HG02943 (cell line): ENCODE results near the gene PLAAT5.
"Not testable (repeated sequence)": the region's sequence is repeated elsewhere in the genome, so short reads cannot be mapped to it uniquely, and the experiment has no call there.

Source experiments
- ATAC-seq: cut with Tn5 transposase; IDR thresholded peaks from one replicate; pipeline ENCODE4 v1.9.1; 2021; ENCODE audit warnings: mild to moderate bottlenecking, low read depth, moderate library complexity; ENCODE audit not compliant: unreplicated experiment

PLAAT5 gene

DNA sequence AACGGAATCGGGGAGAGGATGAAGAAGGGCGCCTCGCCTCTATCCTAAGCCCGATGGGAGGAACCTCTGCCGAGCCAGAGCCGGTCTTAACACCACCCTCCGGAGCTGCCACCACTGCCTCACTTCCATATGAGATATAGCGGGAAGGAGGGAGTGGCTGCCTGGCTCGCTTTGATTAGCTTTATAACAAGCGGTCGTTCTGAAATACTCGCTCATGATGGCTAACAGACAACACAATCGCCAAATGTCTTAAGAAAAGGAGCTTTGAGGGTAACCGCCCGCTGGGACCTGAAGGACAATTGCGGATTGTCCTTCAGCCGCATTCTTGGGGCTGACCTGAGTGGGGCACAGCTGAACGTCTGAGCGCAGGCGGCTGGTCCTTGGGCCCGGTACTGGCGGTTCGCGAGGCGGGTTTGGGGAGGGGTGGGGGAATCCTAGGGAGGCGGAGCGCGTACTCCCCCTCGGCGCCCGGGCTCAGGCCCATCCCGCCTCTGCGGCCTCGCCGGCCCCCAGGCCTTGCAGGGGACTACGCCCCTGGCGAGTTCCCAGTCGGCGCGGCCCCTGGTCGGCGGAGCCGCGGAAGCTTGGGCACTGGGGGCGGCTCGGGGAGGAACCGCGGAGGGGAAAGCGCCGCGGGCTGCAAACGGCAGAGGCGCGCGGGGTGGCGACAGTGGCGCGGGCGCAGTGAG lies at the start of gene PLAAT5:
Gene PLAAT5 (minus strand): TSS at position 617 of the 689 bp plus-strand sequence. CDS start 133 bp downstream, at position 484.
- no peak for ATAC-seq

GRCh38 chr11:63537293-63538101 lies 46.5 kb upstream of the PLAAT5 start:
- no peak for ATAC-seq

DNA sequence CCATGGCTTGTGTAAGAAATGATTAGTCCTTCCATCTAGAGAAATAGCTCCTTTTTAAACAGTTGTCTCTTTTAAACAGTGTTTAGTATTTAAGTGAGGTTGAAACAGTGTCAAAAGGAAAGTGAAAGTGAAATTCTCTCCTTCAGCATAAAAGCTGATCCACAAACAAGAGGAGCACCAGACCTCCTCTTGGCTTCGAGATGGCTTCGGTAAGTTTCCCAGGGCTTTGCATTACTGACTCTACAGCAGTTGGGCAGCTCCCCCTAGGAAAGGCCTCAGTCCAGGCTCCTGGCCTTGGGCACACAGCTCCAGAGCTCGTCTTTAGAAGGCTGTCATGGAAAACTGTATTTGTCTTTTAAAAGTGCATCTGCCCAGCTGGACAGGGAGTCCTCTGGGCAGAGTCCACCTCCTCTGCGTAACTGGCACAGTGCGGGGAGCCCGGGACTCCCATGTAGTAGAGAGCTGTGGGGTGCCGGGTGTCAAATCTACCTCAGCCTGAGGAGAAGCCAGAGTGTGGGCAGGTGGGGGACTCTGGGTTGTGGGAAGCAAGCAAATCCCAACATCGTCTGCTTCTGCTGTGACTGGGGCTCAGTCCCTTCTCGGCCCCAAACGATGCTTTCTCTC lies 45.8 kb upstream of the PLAAT5 start, which contains the start of gene PLAAT4:
Gene PLAAT4 (plus strand): TSS at position 140 of the 624 bp plus-strand sequence. CDS start 61 bp downstream, at position 201.
- no peak for ATAC-seq

DNA sequence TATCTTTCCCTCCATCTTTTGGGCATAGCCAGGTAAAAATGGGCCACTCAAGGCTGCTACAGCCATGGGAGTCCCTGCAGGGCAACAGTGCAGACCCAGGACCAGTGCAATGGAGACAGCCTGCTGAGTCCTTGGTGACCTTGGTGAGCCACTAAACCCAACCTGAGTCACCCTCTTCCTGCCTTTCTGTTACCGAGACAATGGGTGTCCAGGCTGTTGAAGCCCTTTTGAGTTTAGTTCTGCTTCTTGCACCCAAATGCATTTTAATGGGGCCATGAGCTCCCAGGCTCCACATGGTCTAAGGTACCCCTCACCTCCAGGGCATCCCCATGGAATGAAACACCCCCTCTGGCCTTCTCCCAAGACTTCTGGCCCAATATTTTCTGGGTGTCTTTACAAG lies 44.8 kb upstream of the PLAAT5 start:
- ATAC-seq, result no peak

DNA sequence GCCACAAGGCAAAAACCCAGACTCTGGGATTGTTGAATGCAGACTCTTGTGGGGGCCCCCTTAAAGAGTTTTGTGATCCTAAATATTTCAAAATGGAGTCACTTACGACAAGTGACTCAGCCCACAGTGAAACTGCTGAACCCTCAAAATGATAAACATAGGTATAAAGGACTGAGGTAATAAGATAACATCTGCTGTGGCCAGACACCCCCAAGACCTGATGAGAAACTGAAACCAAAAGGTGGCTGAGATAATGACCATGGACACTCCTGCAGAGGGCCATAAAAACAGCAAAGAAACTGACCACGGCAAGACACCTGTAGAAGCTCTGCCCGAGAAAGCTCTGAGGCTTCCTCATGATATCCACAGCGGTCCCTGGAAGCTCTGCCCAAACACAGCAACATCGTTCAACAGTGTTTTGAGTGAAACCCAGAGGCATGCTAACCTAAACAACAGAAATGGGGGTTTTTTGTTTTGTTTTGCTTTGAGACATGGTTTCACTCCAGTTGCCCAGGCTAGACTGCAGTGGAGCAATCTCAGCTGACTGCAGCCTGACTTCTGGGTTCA lies 44.0 kb upstream of the PLAAT5 start:
- no peak for ATAC-seq

DNA sequence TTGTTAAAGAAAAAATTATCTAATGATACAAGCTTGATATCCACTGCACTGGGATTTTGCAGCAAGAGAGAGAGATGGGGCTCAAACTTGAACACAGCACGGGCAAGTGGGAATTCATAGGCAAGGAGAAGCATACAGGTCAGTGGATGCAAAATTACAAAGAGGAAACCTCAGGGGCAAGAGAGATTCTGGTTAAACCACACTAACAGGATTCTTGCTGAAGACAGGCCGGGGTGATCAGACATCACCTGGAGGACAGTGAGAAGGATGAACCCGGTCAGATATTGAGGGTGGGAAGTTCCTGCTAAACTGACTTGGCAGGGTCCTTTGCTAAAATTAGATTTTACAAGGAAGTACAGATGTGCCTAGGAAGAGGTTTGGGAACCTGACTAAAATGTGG lies 43.1 kb upstream of the PLAAT5 start:
- ATAC-seq, result no peak

DNA sequence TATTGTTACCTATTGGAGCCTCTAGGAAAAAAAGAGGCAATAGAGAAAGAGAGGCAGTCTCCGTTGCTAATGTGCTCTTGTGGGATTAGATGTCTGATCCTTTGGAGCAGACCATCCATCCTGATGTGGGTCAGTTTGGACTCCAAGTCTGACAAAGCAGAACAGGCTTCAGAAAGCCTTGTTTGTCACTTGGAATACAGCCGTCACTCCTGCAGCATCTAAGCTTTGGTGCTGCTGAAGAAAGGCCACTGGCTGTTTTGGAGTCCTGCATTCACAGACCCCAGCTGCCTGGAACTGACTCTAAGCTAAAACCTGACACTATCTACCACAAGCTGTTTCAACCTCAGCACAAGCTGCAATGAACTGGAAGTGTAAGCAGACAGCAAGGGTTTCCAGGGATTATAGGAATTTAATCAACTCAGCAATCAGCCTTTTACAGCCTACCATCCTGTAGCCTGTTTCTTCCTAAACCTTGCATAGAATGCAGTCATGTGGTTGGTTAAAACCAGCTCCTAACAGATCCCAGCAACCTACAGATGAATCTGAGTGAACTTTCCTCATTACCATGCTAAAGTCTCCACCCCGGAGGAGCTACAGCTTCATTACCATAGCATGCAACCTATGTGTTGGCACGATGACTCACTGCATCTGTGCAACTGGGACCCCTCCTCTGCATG lies 42.0 kb upstream of the PLAAT5 start:
- ATAC-seq, result no peak

DNA sequence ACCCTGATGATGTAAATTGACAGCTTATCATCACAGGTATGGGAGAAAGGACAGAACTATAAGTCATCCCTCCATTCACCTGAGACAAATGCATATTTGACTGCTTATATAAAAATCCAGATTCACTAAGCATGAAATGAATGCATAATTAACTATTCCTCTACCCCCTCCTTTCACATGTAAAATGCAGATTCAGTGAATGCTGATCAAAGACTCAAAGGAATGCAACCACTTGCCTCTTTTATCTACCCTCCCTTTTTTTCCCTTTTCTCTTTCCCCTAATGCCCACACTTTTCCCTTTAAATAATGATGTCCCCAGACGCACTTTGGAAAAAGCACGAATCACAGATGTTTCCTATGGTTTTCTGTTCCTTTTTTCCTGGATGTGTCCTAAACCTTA lies 41.1 kb upstream of the PLAAT5 start:
- no peak for ATAC-seq

GRCh38 chr11:63531074-63531792 lies 40.3 kb upstream of the PLAAT5 start:
- peak; percentile 73 for ATAC-seq

DNA sequence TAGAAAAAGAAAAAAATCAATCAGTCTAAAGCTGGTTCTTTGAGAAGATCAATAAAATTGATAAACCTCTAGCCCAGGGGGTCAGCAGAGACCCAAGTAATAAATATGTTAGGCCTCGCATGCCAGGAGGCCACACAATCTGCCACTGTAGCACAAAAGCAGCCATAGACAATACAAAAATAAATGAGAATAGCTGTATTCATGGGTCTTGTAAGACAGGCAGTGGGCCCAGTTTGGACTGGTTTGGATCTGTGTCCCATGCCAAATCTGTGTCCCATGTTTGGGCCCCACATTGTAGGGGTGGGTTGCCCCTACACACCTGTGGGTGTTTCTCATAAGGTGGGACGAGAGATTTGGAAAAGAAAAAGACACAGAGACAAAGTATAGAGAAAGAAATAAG lies 39.1 kb upstream of the PLAAT5 start:
- no peak for ATAC-seq

DNA sequence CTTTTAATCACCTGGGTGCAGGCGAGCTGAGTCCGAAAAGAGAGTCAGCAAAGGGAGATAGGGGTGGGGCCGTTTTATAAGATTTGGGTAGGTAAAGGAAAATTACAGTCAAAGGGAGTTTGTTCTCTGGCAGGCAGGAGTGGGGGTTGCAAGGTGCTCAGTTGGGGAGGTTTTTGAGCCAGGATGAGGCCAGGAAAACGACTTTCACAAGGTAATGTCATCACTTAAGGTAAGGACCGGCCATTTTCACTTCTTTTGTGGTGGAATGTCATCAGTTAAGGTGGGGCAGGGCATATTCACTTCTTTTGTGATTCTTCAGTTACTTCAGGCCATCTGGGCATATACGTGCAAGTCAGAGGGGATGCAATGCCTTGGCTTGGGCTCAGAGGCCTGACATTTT lies 38.4 kb upstream of the PLAAT5 start:
- ATAC-seq, result not testable (repeated sequence)

DNA sequence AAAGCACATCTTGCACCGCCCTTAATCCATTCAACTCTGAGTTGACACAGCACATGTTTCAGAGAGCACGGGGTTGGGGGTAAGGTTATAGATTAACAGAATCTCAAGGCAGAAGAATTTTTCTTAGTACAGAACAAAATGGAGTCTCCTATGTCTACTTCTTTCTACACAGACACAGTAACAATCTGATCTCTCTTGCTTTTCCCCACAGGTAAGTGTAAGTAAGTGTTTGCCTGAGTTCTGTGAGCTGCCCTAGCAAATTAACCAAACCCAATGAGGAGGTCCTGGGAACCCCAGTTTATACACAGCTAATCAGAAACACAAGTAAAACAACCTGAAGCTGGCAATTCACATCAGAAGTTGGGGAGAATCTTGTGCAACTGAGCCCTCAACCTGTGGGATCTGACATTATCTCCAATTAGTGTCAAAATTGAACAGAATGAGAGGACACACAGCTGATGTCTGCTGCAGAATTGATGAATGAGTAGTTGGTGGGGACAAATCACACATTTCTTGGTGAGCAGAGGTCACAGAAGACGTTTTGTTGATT lies 37.8 kb upstream of the PLAAT5 start:
- ATAC-seq, result not testable (repeated sequence)

DNA sequence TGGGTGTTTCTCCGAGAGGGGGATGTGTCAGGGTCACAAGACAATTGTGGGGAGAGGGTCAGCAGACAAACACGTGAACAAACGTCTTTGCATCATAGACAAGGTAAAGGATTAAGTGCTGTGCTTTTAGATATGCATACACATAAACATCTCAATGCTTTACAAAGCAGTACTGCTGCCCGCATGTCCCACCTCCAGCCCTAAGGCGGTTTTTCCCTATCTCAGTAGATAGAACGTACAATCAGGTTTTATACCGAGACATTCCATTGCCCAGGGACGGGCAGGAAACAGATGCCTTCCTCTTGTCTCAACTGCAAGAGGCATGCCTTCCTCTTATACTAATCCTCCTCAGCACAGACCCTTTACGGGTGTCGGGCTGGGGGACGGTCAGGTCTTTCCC lies 37.2 kb upstream of the PLAAT5 start:
- ATAC-seq, result not testable (repeated sequence)

- ATAC-seq, result no peak
These were observed 36.7 kb upstream of the PLAAT5 start for GRCh38 chr11:63527667-63528066.

DNA sequence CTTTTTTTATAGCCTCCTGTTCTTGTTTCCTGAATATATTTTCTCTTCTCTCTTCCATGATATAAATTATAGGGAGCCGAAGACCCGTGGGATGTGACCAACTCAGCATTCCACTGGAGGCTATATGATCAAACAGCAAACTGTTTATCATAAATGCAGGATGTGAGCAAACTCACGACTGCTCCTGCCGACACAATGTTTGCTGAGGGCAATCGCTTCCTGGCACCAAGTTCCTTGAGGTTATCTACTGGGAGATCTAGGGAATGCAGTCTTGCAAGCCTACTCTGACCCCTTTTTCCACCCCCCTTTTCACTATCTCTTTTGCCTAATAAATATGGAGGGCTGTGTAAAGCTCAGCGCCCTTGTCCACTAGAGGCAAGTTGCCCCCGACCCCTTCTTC lies 32.2 kb upstream of the PLAAT5 start:
- ATAC-seq, result no peak

DNA sequence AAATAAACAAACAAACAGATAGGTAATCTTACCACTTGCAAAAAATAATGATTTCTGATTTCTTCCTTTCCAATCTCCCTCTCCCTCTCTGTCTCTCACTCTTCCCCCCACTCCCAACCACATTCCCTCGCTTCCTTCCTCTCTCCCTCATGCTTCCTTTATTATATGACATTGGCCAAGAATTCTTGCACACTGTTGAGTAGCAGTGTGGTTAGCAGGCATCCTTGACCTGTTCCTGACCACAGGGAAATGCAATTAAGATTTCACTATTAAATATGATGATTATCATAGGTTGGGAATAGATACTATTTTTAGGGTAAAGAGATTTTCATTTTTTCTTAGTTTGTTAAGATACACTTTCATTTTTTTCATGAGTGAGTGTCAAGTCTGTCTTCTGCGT lies 30.9 kb upstream of the PLAAT5 start:
- ATAC-seq, result no peak

GRCh38 chr11:63520606-63521170 lies 29.7 kb upstream of the PLAAT5 start:
- ATAC-seq, result no peak

DNA sequence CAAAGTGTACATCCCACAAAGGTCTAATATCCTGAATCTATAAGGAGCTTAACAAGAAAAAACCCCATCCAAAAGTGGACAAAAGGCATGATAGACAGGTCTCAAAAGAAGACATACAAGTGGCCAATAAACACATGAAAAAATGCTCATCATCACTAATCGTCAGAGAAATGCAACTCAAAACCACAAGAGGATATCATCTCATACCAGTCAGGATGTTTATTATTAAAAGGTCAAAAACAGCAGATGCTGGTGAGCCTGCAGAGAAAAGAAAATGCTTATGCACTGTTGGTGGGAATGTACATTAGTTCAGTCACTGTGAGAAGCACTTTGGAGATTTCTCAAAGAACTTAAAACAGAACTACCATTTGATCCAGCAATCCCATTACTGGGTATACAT lies 27.6 kb upstream of the PLAAT5 start:
- ATAC-seq, result no peak

DNA sequence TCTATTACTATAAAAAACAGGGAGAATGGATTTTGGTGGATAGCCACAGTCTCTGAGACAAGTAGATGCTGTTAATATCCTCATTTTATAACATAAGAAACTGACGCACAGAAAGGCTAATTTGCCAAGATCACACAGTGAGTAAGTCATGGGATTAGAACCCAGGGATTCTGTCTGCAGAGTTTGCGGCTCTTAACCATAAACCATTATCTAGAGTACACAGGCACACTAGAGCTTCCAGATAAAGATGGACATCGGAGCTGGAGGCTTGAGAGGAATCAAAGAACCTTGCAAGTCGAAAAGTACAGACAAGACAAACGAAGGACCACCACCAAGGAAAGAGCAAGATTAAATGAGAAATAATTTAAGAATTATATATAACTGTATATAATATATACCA lies 26.2 kb upstream of the PLAAT5 start:
- no peak for ATAC-seq
